HepG2 (cell line): ENCODE measurements around the gene GAS6. TPM values are rescaled to one million over a fixed set of nuclear protein-coding genes. Genes with fewer than 3 reads are reported as not detected.

ENCODE experiments used
- ATAC-seq: fragments of 200-7000 bp; cut with Tn5 transposase; 3 replicates; pipeline ENCODE4 v1.9.1; 2020; ENCODE audit warnings: mild to moderate bottlenecking, moderate library complexity
- BruUV-seq: library from RNA; stranded (reverse); fragments of 400-500 nt; replicated peaks from 2 replicates; lab custom pipeline; 2021; lab: Mats Ljungman, UMichigan
- CTCF ChIA-PET: fragments of 300-600 bp; formaldehyde crosslinking; extraction: SDS; loops from one replicate; lab custom pipeline; 2021; ENCODE audit warnings: low total read pairs, inconsistent platforms, low intra/inter-chr PET ratio; lab: Yijun Ruan, JAX
- POLR2A ChIA-PET: fragments of 350-600 bp; sonication (Branson Sonifier 250); formaldehyde crosslinking; loops from one replicate; lab custom pipeline; 2020; ENCODE audit warnings: antibody characterized with exemption, inconsistent platforms; lab: Yijun Ruan, JAX
- DNase-seq: peaks from one replicate; pipeline ENCODE4 v3.0.0-alpha.2; 2015; ENCODE audit warnings: low spot score
- FAIRE-seq: peaks from 3 replicates; lab custom pipeline; 2011; peaks lifted over from hg19 to GRCh38; lab: Jason Lieb, UNC
- H2AFZ ChIP-seq: one replicate; pipeline ENCODE4 v1.6.1; 2011; ENCODE audit warnings: low read length, inconsistent platforms
- H3K27ac ChIP-seq: fragments of 300-600 bp; 3 replicates; pipeline ENCODE4 v1.8.0; 2011; ENCODE audit warnings: mixed run types, mild to moderate bottlenecking, mixed read lengths, low read length, inconsistent platforms; ENCODE audit not compliant: insufficient read depth; ENCODE audit errors: extremely low read length
- H3K27me3 ChIP-seq, 2 experiments: fragments of 200-600 bp in 1 of 2; 2 replicates in 1 of 2; 3 replicates in 1 of 2; pipeline versions ENCODE4 v1.6.0 to v1.8.0; 2011; ENCODE audit warnings: low read length in 2 of 2, mild to moderate bottlenecking in 2 of 2, moderate library complexity in 2 of 2, inconsistent platforms in 1 of 2; ENCODE audit not compliant: insufficient read depth in 2 of 2, control insufficient read depth in 1 of 2
- H3K36me3 ChIP-seq, 2 experiments: fragments of 200-600 bp in 1 of 2; replicated peaks in 1 of 2; 2 replicates in 1 of 2; 3 replicates in 1 of 2; pipeline versions ENCODE4 v1.5.1 to v1.8.0; 2011; ENCODE audit warnings: low read length in 2 of 2, inconsistent platforms in 1 of 2; ENCODE audit not compliant: insufficient read depth in 2 of 2, control insufficient read depth in 1 of 2
- H3K4me1 ChIP-seq: 2 replicates; pipeline ENCODE4 v1.5.1; 2012; ENCODE audit warnings: low read length, inconsistent platforms; ENCODE audit not compliant: insufficient read depth
- H3K4me2 ChIP-seq: 2 replicates; pipeline ENCODE4 v1.6.0; 2011; ENCODE audit warnings: low read depth, low read length, inconsistent platforms
- H3K4me3 ChIP-seq, 3 experiments: fragments of 200-600 bp in 1 of 3; sonication (generic), shearing (Covaris generic) in 1 of 3; replicated peaks in 1 of 3; 2 replicates each; pipeline ENCODE4 v1.5.1; 2011 to 2016; ENCODE audit warnings: low read length in 3 of 3, inconsistent platforms in 2 of 3, low read depth in 2 of 3, mild to moderate bottlenecking in 2 of 3, control low read depth in 1 of 3, mixed read lengths in 1 of 3; ENCODE audit not compliant: insufficient read depth in 1 of 3
- H3K79me2 ChIP-seq: one replicate; pipeline ENCODE4 v1.6.1; 2011; ENCODE audit warnings: low read length, inconsistent platforms; ENCODE audit not compliant: insufficient read depth
- H3K9ac ChIP-seq: 2 replicates; pipeline ENCODE4 v1.6.0; 2011; ENCODE audit warnings: mild to moderate bottlenecking, low read depth, low read length, inconsistent platforms; ENCODE audit not compliant: insufficient read depth
- H3K9me3 ChIP-seq: 2 replicates; pipeline ENCODE4 v1.5.1; 2012; ENCODE audit warnings: mild to moderate bottlenecking, low read length
- H4K20me1 ChIP-seq: 2 replicates; pipeline ENCODE4 v1.6.0; 2011; ENCODE audit warnings: inconsistent platforms, mild to moderate bottlenecking, low read length, moderate library complexity; ENCODE audit not compliant: insufficient read depth
- ARNTL ChIP-seq: sonication (generic); formaldehyde crosslinking; IDR thresholded peaks from 2 replicates; pipeline ENCODE4 v1.4.0; 2020; ENCODE audit warnings: mild to moderate bottlenecking, missing genetic modification reagents
- EZH2 ChIP-seq: conservative IDR thresholded peaks from 2 replicates; pipeline ENCODE4 v1.6.1; 2012; ENCODE audit warnings: mild to moderate bottlenecking, low read depth, low read length, moderate library complexity
- FOSL1 ChIP-seq: sonication (generic); formaldehyde crosslinking; IDR thresholded peaks from 2 replicates; pipeline ENCODE4 v1.9.0; 2021; ENCODE audit warnings: missing genetic modification reagents, borderline replicate concordance
- KMT2B ChIP-seq: IDR thresholded peaks from 2 replicates; pipeline ENCODE4 v1.6.1; 2016; ENCODE audit warnings: missing genetic modification reagents, missing compliant biosample characterization
- MAFK ChIP-seq, 2 experiments: IDR thresholded peaks in 1 of 2; conservative IDR thresholded peaks in 1 of 2; 2 replicates each; pipeline ENCODE4 v1.6.1; 2011; ENCODE audit warnings: improper control_type of control experiment in 2 of 2, low read length in 2 of 2
- MIER3 ChIP-seq: IDR thresholded peaks from 2 replicates; pipeline ENCODE4 v1.6.1; 2016; ENCODE audit warnings: missing compliant biosample characterization, borderline replicate concordance
- NFE2L2 ChIP-seq: fragments of 150-350 bp; IDR thresholded peaks from 2 replicates; pipeline ENCODE4 v1.6.1; 2014; ENCODE audit warnings: low read length
- SMAD3 ChIP-seq: sonication (generic); formaldehyde crosslinking; IDR thresholded peaks from 2 replicates; pipeline ENCODE4 v1.4.0; 2020; ENCODE audit warnings: missing genetic modification reagents
- SNAPC2 ChIP-seq: sonication (generic); formaldehyde crosslinking; IDR thresholded peaks from 2 replicates; pipeline ENCODE4 v1.8.1; 2022; ENCODE audit warnings: mild to moderate bottlenecking, missing genetic modification reagents
- SSRP1 ChIP-seq: IDR thresholded peaks from 2 replicates; pipeline ENCODE4 v1.6.1; 2016; ENCODE audit warnings: control low read depth
- STAG1 ChIP-seq: sonication (generic); formaldehyde crosslinking; IDR thresholded peaks from 2 replicates; pipeline ENCODE4 v1.4.0; 2020; ENCODE audit warnings: missing genetic modification reagents
- ZNF136 ChIP-seq: sonication (generic); formaldehyde crosslinking; IDR thresholded peaks from 2 replicates; pipeline ENCODE4 v1.8.1; 2022; ENCODE audit warnings: low read depth, mild to moderate bottlenecking, moderate library complexity, missing genetic modification reagents
- ZNF207 ChIP-seq: fragments of 450-650 bp; IDR thresholded peaks from 2 replicates; pipeline ENCODE4 v1.6.1; 2016; ENCODE audit warnings: antibody characterized with exemption, borderline replicate concordance
- ZNF263 ChIP-seq: sonication (generic); formaldehyde crosslinking; IDR thresholded peaks from 2 replicates; pipeline ENCODE4 v1.4.0; 2020; ENCODE audit warnings: missing genetic modification reagents
- ZNF430 ChIP-seq: sonication (generic); formaldehyde crosslinking; IDR thresholded peaks from 2 replicates; pipeline ENCODE4 v1.9.0; 2021; ENCODE audit warnings: mild to moderate bottlenecking, missing genetic modification reagents
- ZNF670 ChIP-seq: sonication (generic); formaldehyde crosslinking; IDR thresholded peaks from 2 replicates; pipeline ENCODE4 v1.8.0; 2022; ENCODE audit warnings: mild to moderate bottlenecking, missing genetic modification reagents, borderline replicate concordance
- ZNF7 ChIP-seq: IDR thresholded peaks from 2 replicates; pipeline ENCODE4 v1.6.1; 2016; ENCODE audit warnings: missing biosample characterization, missing genetic modification reagents
- ZSCAN30 ChIP-seq: sonication (generic); formaldehyde crosslinking; IDR thresholded peaks from 2 replicates; pipeline ENCODE4 v1.5.0; 2020; ENCODE audit warnings: mild to moderate bottlenecking, missing genetic modification reagents
- WGBS: methylation state at CpG from one replicate; pipeline ENCODE4 v1.1.6; 2017; ENCODE audit warnings: low lambda C conversion rate; 5-methylcytosine and 5-hydroxymethylcytosine counted together
- in situ Hi-C: cut with HindIII; loops from 2 replicates; pipeline ENCODE4 v1.10.0; 2017; ENCODE audit warnings: low pct_unique_long_range_greater_than_20kb; ENCODE audit not compliant: extremely low pct_ligation_motif_present
- intact Hi-C: fragments of 100-400 bp; cut with micrococcal nuclease; formaldehyde crosslinking; loops from one replicate; pipeline ENCODE4 v1.10.0; 2022; ENCODE audit not compliant: unreplicated experiment
- polyA plus RNA-seq, 8 experiments: library from polyadenylated mRNA; depleted of rRNA in 3 of 8; stranded (reverse) in 7 of 8; unstranded in 1 of 8; fragments of >200 nt; fragmentation: Illumina TruSeq in 4 of 8; extraction: Trizol in 4 of 8; gene quantifications; 2 replicates each; pipeline versions ENCODE4 v1.2.1 to v1.2.3, GENCODE V29; 2011 to 2016; ENCODE audit warnings: low read depth in 4 of 8, missing spikeins in 1 of 8, mixed read lengths in 1 of 8; ENCODE audit not compliant: insufficient read depth in 1 of 8
- total RNA-seq, 5 experiments: library from RNA; depleted of rRNA; stranded (reverse); fragments of >200 nt; fragmentation: Illumina TruSeq; extraction: Trizol; gene quantifications; 2 replicates each; pipeline ENCODE4 v1.2.3, GENCODE V29; 2016; ENCODE audit warnings: low read depth in 1 of 5
- TF ChIP-seq, protein P1 (sequence below): IDR thresholded peaks from 2 replicates; pipeline ENCODE4 v1.6.1; 2016; ENCODE audit warnings: low read depth

The GAS6 gene
- total and polyA plus RNA-seq, 2 of the 13 experiments (the other 11 are each of a cell fraction or from before 2014, with no cell fraction given): 0.09 to 0.24 TPM

DNA sequence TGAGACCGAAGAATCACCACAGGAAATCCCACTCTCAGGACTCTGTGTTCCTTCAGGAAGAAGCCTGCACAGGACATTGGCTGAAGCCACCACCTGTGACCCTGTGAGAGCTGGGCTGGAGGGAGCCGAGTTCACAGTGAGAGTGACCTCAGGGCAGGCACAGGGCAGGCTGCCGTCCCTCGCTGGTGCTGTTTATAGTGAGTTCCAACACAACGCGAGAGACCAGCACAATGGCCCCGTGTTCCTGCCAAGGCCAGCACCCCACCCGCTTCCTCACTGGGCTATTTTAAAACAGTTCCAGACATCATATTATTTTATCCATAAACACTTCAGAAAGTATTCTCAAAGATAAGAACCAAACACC, 18.4 kb upstream of the GAS6 start (continued):
- no peak for TF ChIP-seq ZNF7 (CRISPR knock-in tag)
- no peak for TF ChIP-seq FOSL1 (CRISPR knock-in tag)
- TF ChIP-seq, all 625 proteins: peak for 0

DNA sequence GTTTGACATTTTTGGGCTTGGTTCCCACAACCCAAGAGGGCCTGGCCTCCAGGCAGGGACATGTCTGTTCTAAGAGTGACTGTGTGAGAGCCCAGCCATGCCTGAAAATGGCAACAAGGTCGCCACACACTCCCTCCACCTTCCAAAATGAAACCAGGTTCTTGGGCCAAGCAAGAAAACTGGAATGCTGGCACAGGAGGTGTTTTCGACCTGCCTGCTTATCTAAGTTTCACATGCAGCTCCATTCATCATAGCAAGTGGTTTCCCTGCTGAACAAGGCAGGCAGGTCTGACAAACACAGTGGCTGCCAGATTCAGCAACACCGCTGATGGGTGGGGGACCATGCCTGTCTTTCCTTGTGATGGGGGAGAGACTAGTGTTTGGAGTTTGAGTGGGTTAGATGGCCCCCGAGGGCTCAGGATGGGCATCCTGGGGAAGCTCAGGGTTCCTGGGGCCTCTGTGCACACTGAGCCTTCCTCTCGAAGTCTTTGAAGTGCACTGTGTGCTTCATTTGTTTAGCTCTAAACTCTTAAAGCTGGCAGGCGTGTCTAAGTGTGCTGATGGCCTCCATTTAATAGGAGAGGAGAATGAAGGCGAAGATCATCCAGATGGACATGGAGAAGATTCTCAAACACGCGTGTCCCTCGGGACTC, 17.9 kb upstream of the GAS6 start:
- CTCF ChIA-PET: no interaction called here
- no peak overlapping the region for H3K27ac ChIP-seq
- H3K4me2 ChIP-seq: no peak overlapping the region
- ATAC-seq (no peak), FAIRE-seq (no peak), DNase-seq (no peak)
- intact Hi-C loops (no loop called here), in situ Hi-C loops (no loop called here)
- no peak overlapping the region for H3K9ac ChIP-seq
- H2AFZ ChIP-seq: no peak overlapping the region
- no peak for TF ChIP-seq ZSCAN30
- TF ChIP-seq SNAPC2 (CRISPR knock-in tag): no peak
- TF ChIP-seq MAFK (conservative IDR thresholded peaks at IDR 0.05 in 1 of 2, IDR thresholded peaks at IDR 0.05 in 1 of 2; ENCODE audit: low read length in 2 of 2): no peak
- no peak for TF ChIP-seq ZNF430 (CRISPR knock-in tag)
- TF ChIP-seq KMT2B: no peak
- no peak for TF ChIP-seq ZNF136 (CRISPR knock-in tag)
- no peak for TF ChIP-seq ZNF670
- TF ChIP-seq SMAD3: no peak
- TF ChIP-seq STAG1 (CRISPR knock-in tag): no peak
- TF ChIP-seq ARNTL (CRISPR knock-in tag): no peak
- TF ChIP-seq, protein P1, sequence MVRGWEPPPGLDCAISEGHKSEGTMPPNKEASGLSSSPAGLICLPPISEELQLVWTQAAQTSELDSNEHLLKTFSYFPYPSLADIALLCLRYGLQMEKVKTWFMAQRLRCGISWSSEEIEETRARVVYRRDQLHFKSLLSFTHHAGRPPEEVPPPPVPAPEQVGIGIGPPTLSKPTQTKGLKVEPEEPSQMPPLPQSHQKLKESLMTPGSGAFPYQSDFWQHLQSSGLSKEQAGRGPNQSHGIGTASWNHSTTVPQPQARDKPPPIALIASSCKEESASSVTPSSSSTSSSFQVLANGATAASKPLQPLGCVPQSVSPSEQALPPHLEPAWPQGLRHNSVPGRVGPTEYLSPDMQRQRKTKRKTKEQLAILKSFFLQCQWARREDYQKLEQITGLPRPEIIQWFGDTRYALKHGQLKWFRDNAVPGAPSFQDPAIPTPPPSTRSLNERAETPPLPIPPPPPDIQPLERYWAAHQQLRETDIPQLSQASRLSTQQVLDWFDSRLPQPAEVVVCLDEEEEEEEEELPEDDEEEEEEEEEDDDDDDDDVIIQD (CRISPR knock-in tag): no peak
- no peak for TF ChIP-seq EZH2
- TF ChIP-seq SSRP1: no peak
- no peak for TF ChIP-seq ZNF207
- no peak for TF ChIP-seq ZNF263 (CRISPR knock-in tag)
- no peak for TF ChIP-seq NFE2L2
- no peak for TF ChIP-seq MIER3 (CRISPR knock-in tag)
- no peaks in the 10 kb centered on the region for H3K4me1 ChIP-seq
- H3K36me3 ChIP-seq: no peaks in the 10 kb centered on the region
- peaks cover 3 to 28% of the 10 kb centered on the region in 2 experiments; a peak in 3 of 5 replicates for H3K27me3 ChIP-seq
- no peaks in the 10 kb centered on the region for H3K79me2 ChIP-seq
- no TSS peak for BruUV-seq
- WGBS: 46% methylated on average over 8 of the region's 10 CpGs
- POLR2A ChIA-PET: no interaction called here
- no peaks in the 10 kb centered on the region for H3K9me3 ChIP-seq
- no peak overlapping the region for H3K4me3 ChIP-seq
- no peaks in the 10 kb centered on the region for H4K20me1 ChIP-seq
